ENCODE data around the gene PDE6H. TPM values are rescaled to one million over a fixed set of nuclear protein-coding genes. Genes with fewer than 3 reads are reported as not detected.

Gene PDE6H
- total and polyA plus RNA-seq, 4 donors = 0.08 to 0.88 TPM; not detected in 2

DNA sequence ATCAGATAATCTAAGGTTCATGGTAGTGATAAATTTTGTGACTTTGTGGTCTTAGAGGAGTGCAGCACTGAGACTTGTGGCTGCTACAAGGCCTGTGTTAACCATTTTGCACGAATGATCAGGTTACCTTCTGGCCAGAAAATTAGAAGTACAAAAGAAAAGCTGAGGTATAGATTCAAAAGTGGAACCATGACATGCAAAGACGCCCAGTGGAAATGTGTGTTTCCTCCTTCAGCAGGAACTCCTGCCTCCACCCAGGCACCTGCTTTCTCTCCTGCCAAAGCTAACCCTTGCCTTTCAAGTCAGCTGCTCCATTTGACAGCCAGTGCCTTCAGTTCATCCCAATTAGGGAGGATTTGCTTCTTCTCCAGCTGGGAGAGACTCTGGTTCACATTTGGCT, 10.1 kb downstream of the PDE6H start:
- Histone ChIP-seq H3K36me3 (ENCODE audit: control insufficient read depth in 4 of 4, insufficient read depth in 4 of 4, low read length in 4 of 4) (no peaks in the 10 kb centered on the region), H3K9ac (ENCODE audit: insufficient read depth in 1 of 2, low read length in 2 of 2) (no peak overlapping the region), H3K9me3 (ENCODE audit: control insufficient read depth in 4 of 4, insufficient read depth in 3 of 4, low read length in 3 of 4) (no peaks in the 10 kb centered on the region), H3K27ac (ENCODE audit: low read depth in 1 of 2, low read length in 1 of 2) (no peak overlapping the region), H3K4me1 (ENCODE audit: control insufficient read depth in 5 of 5, insufficient read depth in 5 of 5, low read length in 5 of 5) (no peaks in the 10 kb centered on the region), H3K27me3 (ENCODE audit: control insufficient read depth in 3 of 3, insufficient read depth in 3 of 3, low read length in 2 of 3) (no peaks in the 10 kb centered on the region), H3K4me3 (no peak overlapping the region)
- DNase-seq = no peak
- no peak for ATAC-seq (ENCODE audit: insufficient read depth, low FRiP score)
- 22 to 50% methylated on average over 2 of the region's 2 CpGs for WGBS, 2 donors
- TF ChIP-seq, protein P1, sequence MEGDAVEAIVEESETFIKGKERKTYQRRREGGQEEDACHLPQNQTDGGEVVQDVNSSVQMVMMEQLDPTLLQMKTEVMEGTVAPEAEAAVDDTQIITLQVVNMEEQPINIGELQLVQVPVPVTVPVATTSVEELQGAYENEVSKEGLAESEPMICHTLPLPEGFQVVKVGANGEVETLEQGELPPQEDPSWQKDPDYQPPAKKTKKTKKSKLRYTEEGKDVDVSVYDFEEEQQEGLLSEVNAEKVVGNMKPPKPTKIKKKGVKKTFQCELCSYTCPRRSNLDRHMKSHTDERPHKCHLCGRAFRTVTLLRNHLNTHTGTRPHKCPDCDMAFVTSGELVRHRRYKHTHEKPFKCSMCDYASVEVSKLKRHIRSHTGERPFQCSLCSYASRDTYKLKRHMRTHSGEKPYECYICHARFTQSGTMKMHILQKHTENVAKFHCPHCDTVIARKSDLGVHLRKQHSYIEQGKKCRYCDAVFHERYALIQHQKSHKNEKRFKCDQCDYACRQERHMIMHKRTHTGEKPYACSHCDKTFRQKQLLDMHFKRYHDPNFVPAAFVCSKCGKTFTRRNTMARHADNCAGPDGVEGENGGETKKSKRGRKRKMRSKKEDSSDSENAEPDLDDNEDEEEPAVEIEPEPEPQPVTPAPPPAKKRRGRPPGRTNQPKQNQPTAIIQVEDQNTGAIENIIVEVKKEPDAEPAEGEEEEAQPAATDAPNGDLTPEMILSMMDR (IDR thresholded peaks at IDR 0.05; ENCODE audit: control extremely low read depth, extremely low read depth) = no peak

- H3K9me3 ChIP-seq (ENCODE audit: control insufficient read depth in 4 of 4, insufficient read depth in 3 of 4, low read length in 3 of 4) = no peaks in the 10 kb centered on the region
- 30 to 71% methylated on average over 1 of the region's 1 CpG for WGBS, 2 donors
- no peak for ATAC-seq (ENCODE audit: insufficient read depth, low FRiP score)
- H3K36me3 ChIP-seq (ENCODE audit: control insufficient read depth in 4 of 4, insufficient read depth in 4 of 4, low read length in 4 of 4) = no peaks in the 10 kb centered on the region
- no peak overlapping the region for H3K9ac ChIP-seq (ENCODE audit: insufficient read depth in 1 of 2, low read length in 2 of 2)
- H3K27me3 ChIP-seq (ENCODE audit: control insufficient read depth in 3 of 3, insufficient read depth in 3 of 3, low read length in 2 of 3) = no peaks in the 10 kb centered on the region
- H3K4me3 ChIP-seq = no peak overlapping the region
- DNase-seq = no peak
- H3K4me1 ChIP-seq (ENCODE audit: control insufficient read depth in 5 of 5, insufficient read depth in 5 of 5, low read length in 5 of 5) = no peaks in the 10 kb centered on the region
- TF ChIP-seq, protein P1 (IDR thresholded peaks at IDR 0.05; ENCODE audit: control extremely low read depth, extremely low read depth) = no peak
- no peak overlapping the region for H3K27ac ChIP-seq (ENCODE audit: low read depth in 1 of 2, low read length in 1 of 2)
These were observed 11.2 kb downstream of the PDE6H start for GRCh38 chr12:14984036-14984435.

DNA sequence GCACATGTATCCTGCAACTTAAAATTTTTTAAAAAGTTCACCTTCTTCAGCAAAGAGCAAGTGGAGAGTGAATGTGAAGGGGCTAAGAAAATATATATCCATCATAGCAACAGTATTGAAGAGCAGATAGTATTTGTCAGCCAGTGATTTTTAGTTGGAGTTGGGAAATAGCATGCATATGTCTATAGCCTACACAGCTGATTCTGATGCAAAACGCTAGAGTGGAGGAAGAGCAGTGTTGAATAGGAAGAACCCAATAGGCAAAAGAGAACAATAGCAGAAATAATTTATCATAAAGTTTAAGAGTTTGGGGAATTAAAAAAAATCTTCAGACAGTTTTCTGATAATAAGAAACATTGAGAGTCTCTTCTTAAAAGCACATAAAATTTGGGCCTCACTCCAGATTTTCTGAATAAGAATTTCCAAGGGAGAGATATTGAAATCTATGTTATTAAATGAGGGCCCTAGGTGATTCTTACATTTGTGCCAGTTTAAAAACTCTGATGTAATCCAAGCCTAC, 12.0 kb downstream of the PDE6H start:
- Histone ChIP-seq H3K27me3 (ENCODE audit: control insufficient read depth in 3 of 3, insufficient read depth in 3 of 3, low read length in 2 of 3) (no peaks in the 10 kb centered on the region), H3K36me3 (ENCODE audit: control insufficient read depth in 4 of 4, insufficient read depth in 4 of 4, low read length in 4 of 4) (no peaks in the 10 kb centered on the region), H3K9me3 (ENCODE audit: control insufficient read depth in 4 of 4, insufficient read depth in 3 of 4, low read length in 3 of 4) (no peaks in the 10 kb centered on the region), H3K9ac (ENCODE audit: insufficient read depth in 1 of 2, low read length in 2 of 2) (no peak overlapping the region), H3K4me1 (ENCODE audit: control insufficient read depth in 5 of 5, insufficient read depth in 5 of 5, low read length in 5 of 5) (peaks cover 0 to 4% (median 0%) of the 10 kb centered on the region in 5 donors), H3K4me3 (no peak overlapping the region), H3K27ac (ENCODE audit: low read depth in 1 of 2, low read length in 1 of 2) (no peak overlapping the region)
- ATAC-seq (ENCODE audit: insufficient read depth, low FRiP score) (no peak), DNase-seq (no peak)
- TF ChIP-seq, protein P1 (IDR thresholded peaks at IDR 0.05; ENCODE audit: control extremely low read depth, extremely low read depth) = no peak
- WGBS, 2 donors = 38 to 56% methylated on average over 1 of the region's 1 CpG

DNA sequence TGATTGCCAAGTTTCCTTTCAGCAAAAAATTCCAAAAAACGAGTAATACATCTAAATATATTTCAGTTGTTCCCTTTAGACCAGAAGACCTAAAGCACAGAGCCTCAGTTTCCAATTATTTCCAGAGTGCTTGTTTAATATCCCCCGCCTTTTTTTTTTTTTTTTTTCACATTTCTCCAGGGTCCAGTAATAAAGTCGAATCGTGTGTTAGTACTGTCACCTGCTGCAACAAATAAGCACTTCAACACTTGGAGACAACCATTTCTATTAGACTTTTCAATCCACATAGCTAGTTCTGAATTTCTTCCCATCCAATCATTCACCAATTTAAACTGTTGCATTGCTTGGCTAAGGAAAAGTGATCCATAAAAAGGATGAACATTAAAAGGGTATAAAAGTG, 13.6 kb downstream of the PDE6H start:
- TF ChIP-seq, protein P1 (IDR thresholded peaks at IDR 0.05; ENCODE audit: control extremely low read depth, extremely low read depth) = no peak
- Histone ChIP-seq H3K27ac (ENCODE audit: low read depth in 1 of 2, low read length in 1 of 2) (no peak overlapping the region), H3K9ac (ENCODE audit: insufficient read depth in 1 of 2, low read length in 2 of 2) (no peak overlapping the region), H3K4me1 (ENCODE audit: control insufficient read depth in 5 of 5, insufficient read depth in 5 of 5, low read length in 5 of 5) (peaks cover 0 to 4% (median 0%) of the 10 kb centered on the region in 5 donors), H3K4me3 (no peak overlapping the region), H3K36me3 (ENCODE audit: control insufficient read depth in 4 of 4, insufficient read depth in 4 of 4, low read length in 4 of 4) (no peaks in the 10 kb centered on the region), H3K9me3 (ENCODE audit: control insufficient read depth in 4 of 4, insufficient read depth in 3 of 4, low read length in 3 of 4) (no peaks in the 10 kb centered on the region), H3K27me3 (ENCODE audit: control insufficient read depth in 3 of 3, insufficient read depth in 3 of 3, low read length in 2 of 3) (no peaks in the 10 kb centered on the region)
- 79 to 92% methylated on average over 4 of the region's 4 CpGs for WGBS, 2 donors
- no peak for ATAC-seq (ENCODE audit: insufficient read depth, low FRiP score)
- no peak for DNase-seq

Data from lung (tissue), 12 donors.